GM23338 (cell line): ENCODE measurements around the gene DCAF5. TPM values are rescaled to one million over a fixed set of nuclear protein-coding genes. Genes with fewer than 3 reads are reported as not detected.
A peak's percentile ranks its signal among the peaks of the same experiment; 100 is the strongest.

ENCODE experiments used
- ATAC-seq: fragments of 200-7000 bp; cut with Tn5 transposase; 3 replicates; pipeline ENCODE4 v1.9.1; 2020
- DNase-seq: peaks from one replicate; pipeline ENCODE4 v3.0.0-alpha.2; 2015; ENCODE audit warnings: low spot score
- H2AFZ ChIP-seq: fragments of 200-600 bp; sonication (generic); 2 replicates; pipeline ENCODE4 v1.8.0; 2016; ENCODE audit warnings: antibody characterized with exemption, mild to moderate bottlenecking, moderate library complexity
- H3F3A ChIP-seq: fragments of 200-600 bp; sonication (generic); replicated peaks from 2 replicates; pipeline ENCODE4 v1.8.0; 2017; ENCODE audit warnings: antibody characterized with exemption, mixed run types, low read depth
- H3K27ac ChIP-seq: fragments of 200-600 bp; sonication (generic); 2 replicates; pipeline ENCODE4 v1.6.1; 2016; ENCODE audit warnings: low read depth
- H3K27me3 ChIP-seq: fragments of 200-600 bp; sonication (generic); 2 replicates; pipeline ENCODE4 v1.8.0; 2016; ENCODE audit warnings: mild to moderate bottlenecking, mixed run types, moderate library complexity; ENCODE audit not compliant: insufficient read depth
- H3K36me3 ChIP-seq: fragments of 200-600 bp; sonication (generic); 2 replicates; pipeline ENCODE4 v1.8.0; 2016; ENCODE audit warnings: mild to moderate bottlenecking; ENCODE audit not compliant: insufficient read depth
- H3K4me1 ChIP-seq: fragments of 200-600 bp; sonication (generic); 2 replicates; pipeline ENCODE4 v1.8.0; 2016; ENCODE audit warnings: mild to moderate bottlenecking, moderate library complexity; ENCODE audit not compliant: insufficient read depth
- H3K4me2 ChIP-seq: fragments of 200-600 bp; sonication (generic); 2 replicates; pipeline ENCODE4 v1.7.1; 2017; ENCODE audit warnings: mixed run types
- H3K4me3 ChIP-seq: fragments of 200-600 bp; sonication (generic); 2 replicates; pipeline ENCODE4 v1.6.1; 2016; ENCODE audit warnings: mixed run types
- H3K79me2 ChIP-seq: fragments of 200-600 bp; sonication (generic); replicated peaks from 2 replicates; pipeline ENCODE4 v1.8.0; 2017; ENCODE audit warnings: mild to moderate bottlenecking; ENCODE audit not compliant: insufficient read depth
- H3K9me2 ChIP-seq: fragments of 200-600 bp; sonication (generic); 2 replicates; pipeline ENCODE4 v1.8.0; 2017; ENCODE audit not compliant: insufficient read depth
- H4K20me1 ChIP-seq: fragments of 200-600 bp; sonication (generic); replicated peaks from 2 replicates; pipeline ENCODE4 v1.8.0; 2017; ENCODE audit warnings: mild to moderate bottlenecking; ENCODE audit not compliant: insufficient read depth
- H3K27ac Mint-ChIP-seq: 2 replicates; pipeline ENCODE4 v1.8.0; 2020; ENCODE audit warnings: inconsistent platforms, mild to moderate bottlenecking, moderate library complexity, mixed read lengths
- H3K27me3 Mint-ChIP-seq: 3 replicates; pipeline ENCODE4 v1.8.0; 2022; ENCODE audit warnings: low read depth, mild to moderate bottlenecking, moderate library complexity, mixed read lengths, inconsistent platforms; ENCODE audit not compliant: insufficient read depth, poor library complexity
- H3K36me3 Mint-ChIP-seq: 3 replicates; pipeline ENCODE4 v1.8.0; 2021; ENCODE audit warnings: low read depth, mild to moderate bottlenecking, inconsistent platforms, moderate library complexity, mixed read lengths
- H3K4me1 Mint-ChIP-seq: 3 replicates; pipeline ENCODE4 v1.8.0; 2020; ENCODE audit warnings: mild to moderate bottlenecking, inconsistent platforms, mixed read lengths
- H3K4me3 Mint-ChIP-seq: 3 replicates; pipeline ENCODE4 v1.8.0; 2021; ENCODE audit warnings: moderate library complexity, mild to moderate bottlenecking, inconsistent platforms, mixed read lengths
- H3K9me3 Mint-ChIP-seq: 3 replicates; pipeline ENCODE4 v1.8.0; 2020; ENCODE audit warnings: moderate library complexity, mild to moderate bottlenecking, inconsistent platforms, mixed read lengths
- STAT1 ChIP-seq: IDR thresholded peaks from one replicate; pipeline ENCODE4 v1.6.1; 2016; ENCODE audit warnings: antibody characterized with exemption; ENCODE audit not compliant: unreplicated experiment
- polyA plus RNA-seq: library from polyadenylated mRNA; unstranded; fragments of >200 nt; fragmentation: Nextera tagmentation; extraction: Ambion mirVana; gene quantifications from 2 replicates; pipeline ENCODE4 v1.2.1, GENCODE V29; 2016
- total RNA-seq: library from RNA; depleted of rRNA; stranded (reverse); fragments of >200 nt; shearing (Covaris generic); gene quantifications from 2 replicates; pipeline ENCODE4 v1.2.3, GENCODE V29; 2014
- TF ChIP-seq, protein P1 (sequence below): fragments of 250-450 bp; sonication (Bioruptor Pico); IDR thresholded peaks from 2 replicates; pipeline ENCODE4 v1.5.0; 2020; ENCODE audit warnings: mild to moderate bottlenecking, moderate library complexity
- TF ChIP-seq, protein P2 (sequence below), 2 experiments: fragments of 200-600 bp in 1 of 2; sonication (generic) in 1 of 2; conservative IDR thresholded peaks; 2 replicates each; pipeline versions ENCODE4 v1.5.1 to v1.6.1; 2016 to 2017; ENCODE audit warnings: antibody characterized with exemption in 2 of 2, low read depth in 2 of 2, mild to moderate bottlenecking in 2 of 2, moderate library complexity in 1 of 2

Gene DCAF5
- total and polyA plus RNA-seq, 2 experiments from 2014 or later: 14.0 to 15.2 TPM

DNA sequence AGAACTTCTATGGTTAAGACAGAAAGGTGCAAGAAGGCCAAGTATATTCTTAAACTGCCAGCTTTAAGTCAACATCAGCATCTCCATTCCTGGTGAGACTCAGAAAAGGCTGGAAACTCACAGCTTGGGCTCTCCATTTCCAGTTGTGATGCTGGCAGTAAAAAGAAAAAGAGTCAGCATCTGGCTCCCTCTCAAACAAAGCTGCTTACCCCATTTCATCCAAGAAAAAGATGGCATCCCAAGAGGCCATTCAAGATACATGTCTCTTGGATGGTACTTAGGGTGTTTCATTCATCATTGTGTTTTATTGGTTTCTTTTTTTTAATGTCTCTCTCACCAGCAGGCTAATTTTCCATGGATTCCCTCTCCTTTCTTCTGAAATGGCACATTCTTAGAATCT is 61.9 kb downstream of the DCAF5 start (continued):
- TF ChIP-seq, protein P1, sequence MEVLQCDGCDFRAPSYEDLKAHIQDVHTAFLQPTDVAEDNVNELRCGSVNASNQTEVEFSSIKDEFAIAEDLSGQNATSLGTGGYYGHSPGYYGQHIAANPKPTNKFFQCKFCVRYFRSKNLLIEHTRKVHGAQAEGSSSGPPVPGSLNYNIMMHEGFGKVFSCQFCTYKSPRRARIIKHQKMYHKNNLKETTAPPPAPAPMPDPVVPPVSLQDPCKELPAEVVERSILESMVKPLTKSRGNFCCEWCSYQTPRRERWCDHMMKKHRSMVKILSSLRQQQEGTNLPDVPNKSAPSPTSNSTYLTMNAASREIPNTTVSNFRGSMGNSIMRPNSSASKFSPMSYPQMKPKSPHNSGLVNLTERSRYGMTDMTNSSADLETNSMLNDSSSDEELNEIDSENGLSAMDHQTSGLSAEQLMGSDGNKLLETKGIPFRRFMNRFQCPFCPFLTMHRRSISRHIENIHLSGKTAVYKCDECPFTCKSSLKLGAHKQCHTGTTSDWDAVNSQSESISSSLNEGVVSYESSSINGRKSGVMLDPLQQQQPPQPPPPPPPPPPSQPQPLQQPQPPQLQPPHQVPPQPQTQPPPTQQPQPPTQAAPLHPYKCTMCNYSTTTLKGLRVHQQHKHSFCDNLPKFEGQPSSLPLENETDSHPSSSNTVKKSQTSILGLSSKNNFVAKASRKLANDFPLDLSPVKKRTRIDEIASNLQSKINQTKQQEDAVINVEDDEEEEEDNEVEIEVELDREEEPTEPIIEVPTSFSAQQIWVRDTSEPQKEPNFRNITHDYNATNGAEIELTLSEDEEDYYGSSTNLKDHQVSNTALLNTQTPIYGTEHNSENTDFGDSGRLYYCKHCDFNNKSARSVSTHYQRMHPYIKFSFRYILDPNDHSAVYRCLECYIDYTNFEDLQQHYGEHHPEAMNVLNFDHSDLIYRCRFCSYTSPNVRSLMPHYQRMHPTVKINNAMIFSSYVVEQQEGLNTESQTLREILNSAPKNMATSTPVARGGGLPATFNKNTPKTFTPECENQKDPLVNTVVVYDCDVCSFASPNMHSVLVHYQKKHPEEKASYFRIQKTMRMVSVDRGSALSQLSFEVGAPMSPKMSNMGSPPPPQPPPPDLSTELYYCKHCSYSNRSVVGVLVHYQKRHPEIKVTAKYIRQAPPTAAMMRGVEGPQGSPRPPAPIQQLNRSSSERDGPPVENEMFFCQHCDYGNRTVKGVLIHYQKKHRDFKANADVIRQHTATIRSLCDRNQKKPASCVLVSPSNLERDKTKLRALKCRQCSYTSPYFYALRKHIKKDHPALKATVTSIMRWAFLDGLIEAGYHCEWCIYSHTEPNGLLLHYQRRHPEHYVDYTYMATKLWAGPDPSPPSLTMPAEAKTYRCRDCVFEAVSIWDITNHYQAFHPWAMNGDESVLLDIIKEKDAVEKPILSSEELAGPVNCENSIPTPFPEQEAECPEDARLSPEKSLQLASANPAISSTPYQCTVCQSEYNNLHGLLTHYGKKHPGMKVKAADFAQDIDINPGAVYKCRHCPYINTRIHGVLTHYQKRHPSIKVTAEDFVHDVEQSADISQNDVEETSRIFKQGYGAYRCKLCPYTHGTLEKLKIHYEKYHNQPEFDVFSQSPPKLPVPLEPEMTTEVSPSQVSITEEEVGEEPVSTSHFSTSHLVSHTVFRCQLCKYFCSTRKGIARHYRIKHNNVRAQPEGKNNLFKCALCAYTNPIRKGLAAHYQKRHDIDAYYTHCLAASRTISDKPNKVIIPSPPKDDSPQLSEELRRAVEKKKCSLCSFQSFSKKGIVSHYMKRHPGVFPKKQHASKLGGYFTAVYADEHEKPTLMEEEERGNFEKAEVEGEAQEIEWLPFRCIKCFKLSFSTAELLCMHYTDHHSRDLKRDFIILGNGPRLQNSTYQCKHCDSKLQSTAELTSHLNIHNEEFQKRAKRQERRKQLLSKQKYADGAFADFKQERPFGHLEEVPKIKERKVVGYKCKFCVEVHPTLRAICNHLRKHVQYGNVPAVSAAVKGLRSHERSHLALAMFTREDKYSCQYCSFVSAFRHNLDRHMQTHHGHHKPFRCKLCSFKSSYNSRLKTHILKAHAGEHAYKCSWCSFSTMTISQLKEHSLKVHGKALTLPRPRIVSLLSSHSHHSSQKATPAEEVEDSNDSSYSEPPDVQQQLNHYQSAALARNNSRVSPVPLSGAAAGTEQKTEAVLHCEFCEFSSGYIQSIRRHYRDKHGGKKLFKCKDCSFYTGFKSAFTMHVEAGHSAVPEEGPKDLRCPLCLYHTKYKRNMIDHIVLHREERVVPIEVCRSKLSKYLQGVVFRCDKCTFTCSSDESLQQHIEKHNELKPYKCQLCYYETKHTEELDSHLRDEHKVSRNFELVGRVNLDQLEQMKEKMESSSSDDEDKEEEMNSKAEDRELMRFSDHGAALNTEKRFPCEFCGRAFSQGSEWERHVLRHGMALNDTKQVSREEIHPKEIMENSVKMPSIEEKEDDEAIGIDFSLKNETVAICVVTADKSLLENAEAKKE (CRISPR knock-in tag): no peak

DNA sequence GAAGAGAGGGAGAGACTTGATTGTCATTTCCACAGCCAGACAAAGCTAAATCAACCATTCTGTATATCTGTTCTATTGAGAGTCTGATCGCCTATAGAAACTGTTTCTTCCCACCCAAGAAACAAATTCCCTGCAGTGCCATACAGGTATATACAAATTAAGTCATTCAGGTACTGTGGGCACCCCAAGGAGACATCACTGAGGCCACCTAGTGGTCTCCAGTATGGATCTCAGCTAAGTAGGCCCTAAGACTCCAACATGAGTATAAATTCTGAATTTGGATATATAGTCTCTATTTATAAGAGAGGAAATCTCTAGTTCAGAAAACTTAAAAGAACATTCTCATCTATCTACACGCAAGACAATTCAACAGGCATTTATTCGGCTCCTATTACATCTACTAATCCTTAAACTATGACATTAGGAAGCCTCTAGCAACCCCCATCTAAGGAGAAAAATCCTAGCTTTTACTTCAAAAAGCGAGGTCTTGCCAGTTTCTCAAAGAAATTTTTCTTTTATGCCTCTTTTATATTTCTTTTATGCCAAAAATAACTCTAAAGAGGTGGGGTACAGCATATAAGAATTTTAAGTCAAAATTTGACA is 62.6 kb downstream of the DCAF5 start:
- Mint-ChIP-seq H3K36me3 (no peaks in the 10 kb centered on the region), H3K4me1 (peaks cover 10% of the 10 kb centered on the region), H3K4me3 (no peak overlapping the region), H3K27ac (no peak overlapping the region), H3K27me3 (no peaks in the 10 kb centered on the region), H3K9me3 (no peaks in the 10 kb centered on the region)
- TF ChIP-seq, protein P2, sequence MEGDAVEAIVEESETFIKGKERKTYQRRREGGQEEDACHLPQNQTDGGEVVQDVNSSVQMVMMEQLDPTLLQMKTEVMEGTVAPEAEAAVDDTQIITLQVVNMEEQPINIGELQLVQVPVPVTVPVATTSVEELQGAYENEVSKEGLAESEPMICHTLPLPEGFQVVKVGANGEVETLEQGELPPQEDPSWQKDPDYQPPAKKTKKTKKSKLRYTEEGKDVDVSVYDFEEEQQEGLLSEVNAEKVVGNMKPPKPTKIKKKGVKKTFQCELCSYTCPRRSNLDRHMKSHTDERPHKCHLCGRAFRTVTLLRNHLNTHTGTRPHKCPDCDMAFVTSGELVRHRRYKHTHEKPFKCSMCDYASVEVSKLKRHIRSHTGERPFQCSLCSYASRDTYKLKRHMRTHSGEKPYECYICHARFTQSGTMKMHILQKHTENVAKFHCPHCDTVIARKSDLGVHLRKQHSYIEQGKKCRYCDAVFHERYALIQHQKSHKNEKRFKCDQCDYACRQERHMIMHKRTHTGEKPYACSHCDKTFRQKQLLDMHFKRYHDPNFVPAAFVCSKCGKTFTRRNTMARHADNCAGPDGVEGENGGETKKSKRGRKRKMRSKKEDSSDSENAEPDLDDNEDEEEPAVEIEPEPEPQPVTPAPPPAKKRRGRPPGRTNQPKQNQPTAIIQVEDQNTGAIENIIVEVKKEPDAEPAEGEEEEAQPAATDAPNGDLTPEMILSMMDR (conservative IDR thresholded peaks at IDR 0.05; ENCODE audit: low read depth in 2 of 2): peak; percentile 82 to 92
- TF ChIP-seq STAT1: no peak
- DNase-seq: peak; percentile 71
- peak; percentile 82 for ATAC-seq
- H3K36me3 ChIP-seq: no peaks in the 10 kb centered on the region
- no peak overlapping the region for H3K27ac ChIP-seq
- H2AFZ ChIP-seq: no peak overlapping the region
- H3K9me2 ChIP-seq: no peaks in the 10 kb centered on the region
- H3K79me2 ChIP-seq: no peaks in the 10 kb centered on the region
- no peak overlapping the region for H3K4me2 ChIP-seq
- H4K20me1 ChIP-seq: no peaks in the 10 kb centered on the region
- no peaks in the 10 kb centered on the region for H3F3A ChIP-seq
- H3K27me3 ChIP-seq: no peaks in the 10 kb centered on the region
- H3K4me1 ChIP-seq: peaks cover 11% of the 10 kb centered on the region
- H3K4me3 ChIP-seq: no peak overlapping the region
